Measurements from ENCODE around the gene NXPE2.

GRCh38 chr11:114651145-114651718, 27.1 kb upstream of the NXPE2 start:
- TF ChIP-seq POLR2AphosphoS5 (IDR thresholded peaks at IDR 0.05; ENCODE audit: low read depth, low read length) (no peak), TAF1 (IDR thresholded peaks at IDR 0.05; ENCODE audit: borderline replicate concordance, insufficient read depth, low read length) (no peak)

Measured in PFSK-1 (cell line).